Right ventricle myocardium superior (tissue), 1 donor: Measurements from ENCODE around the gene LINGO1. TPM values are rescaled to one million over a fixed set of nuclear protein-coding genes. Genes with fewer than 3 reads are reported as not detected.

Experiments
- ATAC-seq: fragments of 200-7000 bp; cut with Tn5 transposase; one replicate; pipeline ENCODE4 v1.9.1; 2020; ENCODE audit warnings: mild to moderate bottlenecking; ENCODE audit not compliant: poor library complexity
- DNase-seq: peaks from one replicate; pipeline ENCODE4 v3.0.0-alpha.2; 2020
- intact Hi-C: fragments of 100-400 bp; cut with DNase I; formaldehyde crosslinking; loops from one replicate; pipeline ENCODE4 v1.11.2; 2022
- total RNA-seq: library from RNA; stranded (reverse); fragmentation: NEBNext Ultra II Directional; extraction: Animal tissue kit (Norgen Biotek cat#: 25700); gene quantifications from one replicate; pipeline ENCODE4 v1.2.1, GENCODE V29; 2021
- donor health status: DM: no; HTN: yes; CAD: no; lungs with severe emphysema.

LINGO1 gene
- total RNA-seq, 1 donor from 2014 or later: 0.81 TPM

DNA sequence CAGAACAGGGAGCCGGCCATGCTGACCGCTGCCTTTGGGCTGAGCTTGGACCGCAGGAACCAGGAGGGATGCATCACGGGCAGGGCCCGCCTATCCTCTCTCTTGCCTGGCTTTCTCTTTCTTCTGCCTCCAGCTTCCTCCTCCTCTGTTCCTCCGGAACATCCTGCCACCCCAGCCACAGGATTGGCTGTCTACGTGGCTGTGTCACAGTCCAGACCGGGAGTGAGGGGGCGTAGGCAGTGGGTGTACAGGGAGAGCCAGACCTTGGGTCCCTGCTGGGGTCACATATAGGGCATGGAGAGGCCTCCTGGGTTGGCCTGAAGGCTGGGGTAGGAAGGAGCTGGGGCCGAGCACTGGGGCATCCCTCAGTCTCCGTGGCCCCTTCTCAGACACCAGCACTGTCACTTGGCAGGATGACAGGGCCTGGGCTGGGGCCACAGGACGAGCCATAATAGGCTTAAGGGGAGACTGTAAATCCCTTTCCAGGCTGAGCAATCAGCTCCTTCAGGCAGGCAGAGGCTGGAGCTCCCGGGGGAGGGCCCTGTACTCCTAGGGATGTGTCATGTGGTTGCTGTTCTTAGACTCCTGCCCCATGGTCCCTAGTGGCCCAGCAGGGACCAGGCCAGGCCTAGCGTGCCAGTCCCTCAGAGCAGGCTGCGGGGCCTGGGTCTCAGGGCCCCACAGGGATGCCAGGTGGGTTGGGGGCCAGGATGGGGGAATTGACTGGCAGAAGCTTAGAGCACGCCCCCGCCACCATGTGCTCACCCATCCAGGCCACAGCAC, 25.4 kb downstream of the LINGO1 start:
- DNase-seq (no peak), ATAC-seq (no peak)
- intact Hi-C loops: no loop called here

DNA sequence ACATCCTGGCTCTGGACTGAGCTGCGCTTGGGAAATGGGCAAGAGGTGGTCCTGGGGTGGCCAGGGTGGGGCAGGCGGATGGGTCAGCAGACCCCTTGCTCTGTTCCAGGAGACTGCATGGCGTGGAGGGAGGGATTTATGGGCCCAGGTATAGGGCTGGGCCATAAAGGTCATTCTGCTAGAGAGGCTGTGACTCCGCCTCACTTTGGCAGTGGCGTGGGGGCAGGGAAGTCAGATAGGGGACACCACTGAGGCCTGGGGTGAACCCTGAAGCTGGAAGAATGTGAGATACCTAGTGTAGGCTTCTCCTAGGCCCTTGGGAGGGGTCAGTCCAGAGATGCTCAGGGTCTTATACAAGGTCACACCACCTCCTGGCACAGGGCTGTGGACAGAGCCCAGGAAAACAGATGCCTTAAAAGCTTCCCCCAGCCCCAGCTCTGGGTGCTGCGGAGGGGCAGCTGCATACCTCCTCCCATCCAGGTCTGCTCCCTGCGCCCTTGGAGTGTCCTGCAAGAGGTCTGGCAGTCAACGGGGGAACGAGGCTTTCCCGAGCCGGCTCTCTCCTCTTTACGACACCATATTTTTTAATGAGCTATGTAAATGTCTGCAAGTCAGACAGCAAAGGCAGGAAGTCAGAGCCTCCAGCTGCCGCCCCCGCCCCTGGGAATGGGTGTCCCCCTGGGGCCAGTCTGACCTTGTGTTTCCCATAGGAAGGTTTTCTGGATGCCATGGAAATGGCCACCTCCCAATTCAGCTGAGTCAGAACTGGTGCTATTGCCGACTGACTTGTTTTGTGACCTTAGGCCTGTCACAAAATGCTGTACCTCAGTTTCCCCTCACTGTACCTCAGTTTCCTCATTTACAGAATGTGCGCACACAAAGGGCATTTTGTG, 26.3 kb downstream of the LINGO1 start:
- no peak for ATAC-seq
- intact Hi-C loops: no loop called here
- DNase-seq: no peak

DNA sequence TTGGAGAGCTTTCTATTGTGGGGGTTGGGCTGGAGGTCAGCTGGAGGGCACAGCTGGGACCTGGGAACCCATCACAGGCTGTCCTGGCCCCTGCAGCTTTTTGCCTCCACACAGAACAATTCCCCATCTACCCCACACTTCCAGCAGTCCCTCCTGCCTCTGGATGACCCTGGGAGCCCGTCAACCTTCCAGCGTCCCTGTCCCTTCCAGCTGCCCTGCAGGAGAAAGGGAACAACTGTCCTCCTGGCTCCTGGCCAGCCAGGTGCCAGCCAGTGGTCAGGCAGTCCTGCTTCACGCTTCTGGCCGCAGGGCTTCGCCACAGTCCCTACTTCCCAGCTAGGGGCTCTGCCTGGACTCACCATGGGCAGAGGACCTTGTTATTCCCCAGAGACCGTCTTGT, 27.2 kb downstream of the LINGO1 start:
- no peak for DNase-seq
- no peak for ATAC-seq
- intact Hi-C loops: no loop called here

DNA sequence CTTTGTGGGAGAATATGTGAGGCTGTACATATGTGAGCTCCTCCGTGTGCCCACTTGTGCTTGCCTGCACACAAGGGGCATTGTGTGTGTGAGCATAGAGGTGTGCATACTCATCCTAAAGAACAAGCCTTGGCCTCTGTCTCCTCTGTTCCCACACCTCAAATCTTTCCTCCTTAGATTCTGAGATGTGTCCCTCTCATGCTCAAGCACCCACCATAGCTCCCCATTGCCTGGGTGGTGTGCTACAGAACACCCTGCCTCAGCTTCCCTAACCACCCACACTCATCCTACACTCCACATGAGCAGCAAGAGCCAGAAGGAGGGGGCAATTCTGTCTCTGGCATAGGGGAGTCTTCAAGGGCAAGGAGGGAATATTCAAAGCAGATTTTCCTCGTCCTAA, 27.7 kb downstream of the LINGO1 start:
- DNase-seq: no peak
- no peak for ATAC-seq
- intact Hi-C loops: no loop called here

DNA sequence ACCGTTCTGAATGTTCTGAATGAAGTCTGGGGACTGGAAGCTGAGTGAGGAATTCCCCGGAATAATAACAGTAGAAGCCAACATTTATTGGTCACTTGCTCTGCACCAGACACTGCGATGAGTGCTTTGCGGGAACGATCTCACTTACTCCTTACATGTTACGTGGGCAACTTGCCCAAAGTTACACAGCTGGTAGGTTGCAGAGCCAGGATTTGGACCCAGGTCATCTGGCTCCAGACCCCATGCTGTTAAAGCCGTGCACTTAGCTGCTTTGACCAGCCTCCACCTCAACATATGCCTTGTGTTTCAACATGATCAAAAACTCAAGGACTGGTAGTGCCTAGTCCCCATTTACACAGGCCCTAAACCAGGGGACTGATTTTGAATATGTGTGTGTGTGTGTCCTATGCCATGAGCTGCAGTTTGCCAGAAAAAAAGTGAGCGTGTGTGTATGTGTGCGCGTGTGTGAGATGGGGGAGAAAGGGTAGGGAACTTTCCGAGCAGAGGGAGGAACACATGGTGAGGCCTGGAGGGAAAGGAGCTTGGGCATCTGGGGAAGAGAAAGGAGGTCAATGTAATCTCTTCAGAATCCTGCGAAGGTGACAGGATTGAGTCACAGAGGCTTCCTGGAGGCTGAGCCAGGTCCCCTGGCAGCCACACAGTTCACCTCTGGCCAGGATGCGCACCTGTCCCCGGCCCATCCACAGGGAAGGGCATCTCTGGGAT, 28.9 kb downstream of the LINGO1 start:
- DNase-seq (no peak), ATAC-seq (no peak)
- intact Hi-C loops: no loop called here

DNA sequence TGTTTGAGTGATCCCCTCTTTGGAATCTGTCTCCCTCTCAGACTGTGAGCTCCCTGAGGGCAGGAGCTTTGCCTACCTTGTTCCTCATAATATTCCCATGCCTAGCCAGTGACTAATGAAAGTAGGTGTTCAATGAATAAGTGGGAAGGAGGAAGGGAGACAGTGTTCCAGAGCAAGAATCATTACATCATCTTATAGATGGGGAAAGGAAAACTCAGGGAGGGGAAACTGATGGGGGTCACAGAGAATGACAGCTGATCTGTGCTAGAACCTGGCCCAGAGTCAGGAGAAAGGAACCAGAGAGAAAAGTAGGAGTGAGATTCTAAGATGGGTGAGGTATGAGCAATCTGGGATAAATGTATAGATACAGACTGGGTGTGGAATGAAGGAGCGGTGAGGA, 29.9 kb downstream of the LINGO1 start:
- DNase-seq (no peak), ATAC-seq (no peak)
- intact Hi-C loops: no loop called here

DNA sequence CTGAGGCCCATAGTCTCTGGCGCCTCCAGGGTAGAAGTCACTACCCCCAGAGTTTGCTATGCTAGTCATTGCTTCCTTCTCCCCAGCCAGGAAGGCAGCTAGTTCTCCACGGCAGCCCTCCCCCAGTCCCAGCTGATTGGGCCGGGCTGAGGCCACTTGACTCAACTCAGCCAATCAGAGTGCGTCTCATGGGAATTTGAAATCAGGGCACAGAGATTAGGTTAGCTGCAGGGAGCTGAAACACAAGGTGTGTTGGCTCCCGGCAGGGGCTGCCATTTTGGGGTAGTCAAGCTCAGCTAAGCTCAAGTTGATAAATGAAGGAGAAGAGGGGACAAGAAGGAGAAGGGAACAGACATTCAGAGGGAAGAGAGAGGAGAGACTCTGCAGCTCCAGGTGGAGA, 32.8 kb downstream of the LINGO1 start:
- peak; percentile 70 for ATAC-seq
- DNase-seq: peak; percentile 61
- intact Hi-C loops: no loop called here

DNA sequence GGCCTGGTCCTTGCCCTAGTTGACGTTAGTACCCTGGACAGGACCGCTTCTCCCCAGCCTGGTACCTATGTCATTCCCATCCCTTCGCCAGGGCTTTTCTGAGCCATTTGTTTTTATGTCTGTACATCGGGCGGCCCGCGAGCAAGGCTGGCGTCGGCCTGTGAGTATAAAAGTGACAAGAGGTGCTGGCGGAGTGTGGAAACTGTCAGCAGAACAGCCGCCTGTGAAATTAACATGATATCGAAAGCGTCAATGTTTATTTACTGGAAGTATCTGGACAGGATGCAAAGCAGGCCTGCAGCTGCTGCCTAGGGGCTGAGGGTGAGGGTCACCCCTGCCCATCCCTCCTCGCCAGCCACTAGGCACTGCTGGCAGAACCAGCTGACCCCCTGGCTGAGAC, 33.4 kb downstream of the LINGO1 start:
- intact Hi-C loops: no loop called here
- no peak for DNase-seq
- no peak for ATAC-seq

DNA sequence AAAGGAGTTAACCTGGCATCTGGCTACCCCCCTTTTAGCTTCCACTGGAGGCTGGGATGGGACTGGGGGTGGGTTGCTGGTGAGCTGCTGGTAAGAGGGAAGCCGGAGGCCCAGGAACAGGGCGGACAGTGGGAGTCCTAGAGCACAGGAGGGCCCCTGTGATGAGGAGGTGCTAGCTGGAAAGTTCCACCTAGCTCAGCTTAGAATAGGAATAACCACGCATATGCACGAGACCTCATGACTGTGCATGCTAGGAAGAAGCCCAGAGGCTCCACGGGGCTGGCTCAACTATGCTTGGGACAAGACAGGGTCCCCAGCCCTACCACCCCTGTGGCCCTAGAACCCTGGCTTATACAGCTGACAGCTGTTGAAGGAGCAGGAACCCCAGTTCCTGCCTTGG, 34.1 kb downstream of the LINGO1 start:
- intact Hi-C loops: no loop called here
- DNase-seq (no peak), ATAC-seq (no peak)

DNA sequence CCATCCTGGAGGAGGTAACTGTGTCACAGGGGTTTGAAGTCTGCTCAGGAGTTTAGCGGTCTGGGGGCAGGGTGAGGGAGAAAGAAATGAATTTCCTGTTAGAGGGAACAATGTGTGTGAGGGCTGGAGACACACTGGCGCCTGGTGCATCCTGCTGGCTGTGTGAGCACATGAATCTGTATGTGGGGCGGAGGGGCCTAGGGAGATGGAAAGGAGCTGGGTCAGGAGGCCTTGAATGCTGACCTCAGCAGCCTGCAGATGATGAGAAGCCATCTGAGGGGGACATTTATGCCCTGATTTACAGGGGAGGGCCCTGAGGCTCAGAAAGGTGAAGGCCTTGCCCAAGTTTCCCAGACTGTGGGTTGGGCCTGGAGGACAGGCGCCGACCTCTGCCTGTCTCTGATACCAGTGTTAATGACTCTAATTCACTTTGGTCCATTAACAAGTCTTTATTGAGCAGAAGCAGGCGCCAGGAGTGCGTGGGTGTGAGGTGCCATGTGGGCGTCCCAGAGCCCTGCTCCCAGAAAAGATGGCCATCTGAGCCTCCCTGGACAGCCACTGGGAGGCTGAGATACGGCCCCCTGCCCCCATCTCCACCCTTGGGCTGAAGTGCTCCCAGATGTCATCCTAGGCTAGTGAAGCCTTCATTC, 34.8 kb downstream of the LINGO1 start:
- ATAC-seq (no peak), DNase-seq (no peak)
- intact Hi-C loops: no loop called here

DNA sequence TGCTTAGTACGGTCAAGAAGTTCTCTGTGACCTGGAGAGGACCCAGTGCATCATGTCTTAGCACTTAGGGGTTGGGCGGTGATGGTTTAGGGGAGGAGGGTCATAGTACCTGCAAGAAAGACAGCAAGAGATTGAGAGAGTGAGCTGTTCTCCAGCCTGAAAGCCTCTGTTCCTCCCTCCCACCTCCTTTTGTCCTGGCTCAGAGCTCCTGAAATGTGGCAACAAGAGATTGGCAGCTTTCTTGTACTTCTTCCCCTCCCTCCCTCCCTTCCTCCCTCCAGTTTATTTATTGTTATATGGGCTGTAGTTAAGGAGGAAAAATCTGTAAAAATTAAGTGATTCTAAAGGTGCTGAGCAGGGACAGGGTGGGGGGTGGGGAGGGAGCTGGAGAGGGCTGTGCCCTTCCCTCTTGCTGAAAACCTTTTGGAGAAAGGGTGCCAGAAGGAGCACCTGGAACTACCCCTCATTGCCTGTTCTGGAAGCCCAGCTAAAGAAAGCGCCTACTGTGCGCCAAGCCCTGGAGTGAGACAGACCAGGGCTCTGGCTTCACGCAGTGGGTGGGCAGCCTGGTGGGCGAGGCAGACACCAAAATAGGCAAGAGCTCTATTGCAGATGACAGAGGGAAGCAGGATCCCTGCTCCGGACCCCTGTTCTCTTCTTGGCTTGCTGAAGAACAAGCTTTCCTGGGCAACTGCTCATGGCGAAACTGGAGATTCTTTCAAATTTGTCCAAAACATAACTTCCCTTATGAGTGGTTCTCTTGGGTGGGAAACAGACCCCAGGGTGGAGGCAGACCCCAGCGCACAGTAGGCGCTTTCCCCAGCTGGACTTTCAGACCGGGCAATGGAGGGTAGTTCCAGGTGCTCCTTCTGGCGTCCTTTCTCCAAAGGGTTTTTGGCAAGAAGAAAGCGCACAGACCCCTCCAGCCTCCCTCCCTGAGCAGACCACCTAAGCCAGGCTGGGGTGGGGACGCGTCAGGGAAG, 35.6 kb downstream of the LINGO1 start:
- intact Hi-C loops: no loop called here
- ATAC-seq (no peak), DNase-seq (no peak)

DNA sequence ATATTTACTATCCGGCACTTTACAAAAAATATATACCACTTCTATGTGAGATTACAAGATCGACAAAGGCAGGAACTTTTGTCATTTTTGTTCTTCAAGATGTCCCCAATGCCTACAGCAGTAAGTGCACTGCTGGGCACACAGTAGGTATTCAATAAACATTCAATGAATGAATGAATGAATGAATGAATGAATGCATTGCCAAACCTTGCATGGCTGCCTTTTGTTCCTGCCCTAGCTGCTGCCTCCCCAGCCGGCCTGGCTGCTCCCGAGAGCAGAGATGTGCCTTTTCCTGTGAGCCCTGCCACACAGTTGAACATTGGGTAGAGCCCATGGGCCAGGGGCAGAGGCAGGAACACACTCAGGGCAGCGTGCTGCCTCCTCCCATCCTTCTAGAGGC, 37.5 kb downstream of the LINGO1 start:
- ATAC-seq: no peak
- DNase-seq: no peak
- intact Hi-C loops: no loop called here

DNA sequence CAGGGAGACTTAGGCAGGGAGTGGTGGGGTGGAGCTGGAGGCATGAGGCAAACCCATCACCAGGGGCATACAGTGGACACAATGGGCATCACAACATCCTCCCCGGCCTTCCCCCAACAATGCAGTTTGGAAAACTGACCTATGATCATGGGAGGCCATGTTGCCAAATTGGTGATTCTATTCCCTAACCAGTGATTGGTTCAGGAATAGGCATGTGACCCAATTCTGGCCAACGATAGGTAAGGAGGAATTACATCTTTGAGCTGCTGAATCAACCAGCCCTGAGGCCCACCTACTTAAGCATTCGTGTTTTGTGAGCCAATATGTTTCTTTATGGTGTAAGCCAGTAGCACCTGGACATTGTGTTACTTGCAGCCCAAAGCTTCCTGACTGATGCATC, 40.0 kb downstream of the LINGO1 start:
- DNase-seq (no peak), ATAC-seq (no peak)
- intact Hi-C loops: no loop called here

DNA sequence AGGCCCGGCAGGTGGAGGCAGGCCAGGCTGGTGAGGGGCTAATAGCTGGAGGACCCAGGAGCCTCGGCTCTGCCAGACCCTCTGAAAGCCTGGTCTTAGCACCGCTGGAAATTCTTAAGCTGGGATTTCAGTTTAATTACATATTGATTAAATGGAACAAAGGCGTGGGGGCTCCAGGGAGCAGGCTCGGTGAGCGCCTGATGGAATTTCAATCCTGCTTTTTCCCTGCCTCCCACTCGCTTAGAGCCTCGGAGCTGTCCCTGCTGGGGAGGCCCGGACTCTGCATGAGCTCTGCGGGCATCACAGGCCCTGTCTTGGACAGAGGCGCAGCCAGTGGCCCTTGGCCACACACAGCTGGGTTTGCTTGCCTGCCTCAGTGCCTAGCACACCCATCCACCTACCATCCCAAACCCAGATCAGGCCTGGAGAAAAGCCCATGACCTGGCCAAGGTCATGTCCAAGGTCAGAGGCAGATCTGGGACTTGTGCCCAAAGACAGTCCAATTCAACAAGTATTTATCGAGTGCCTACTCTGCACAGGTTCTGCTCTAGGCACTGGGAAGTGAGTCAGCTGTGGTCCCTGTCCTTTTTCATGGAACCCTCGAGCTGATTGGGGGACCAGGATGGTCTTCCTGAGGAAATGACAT, 40.6 kb downstream of the LINGO1 start:
- ATAC-seq (no peak), DNase-seq (no peak)
- intact Hi-C loops: no loop called here

DNA sequence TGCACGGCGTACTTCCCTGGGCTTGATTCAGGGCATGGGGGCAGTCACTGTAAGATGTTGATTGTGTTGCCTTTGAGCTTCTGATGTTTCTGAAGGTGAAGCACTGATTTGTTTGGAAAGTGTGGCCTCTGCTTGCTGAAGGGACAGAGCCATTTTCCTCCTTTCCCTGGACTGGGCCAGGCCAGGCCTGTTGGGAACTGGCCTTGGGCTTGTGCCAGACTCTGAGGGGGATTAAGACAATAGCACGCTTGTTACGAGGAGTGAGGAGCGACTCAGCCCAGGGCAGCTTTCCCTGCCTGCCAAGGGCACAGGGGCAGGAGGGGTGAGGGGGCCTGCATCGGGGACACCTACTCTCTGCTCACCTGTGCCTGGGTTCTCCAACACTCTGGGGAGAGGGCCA, 42.9 kb downstream of the LINGO1 start:
- intact Hi-C loops: no loop called here
- no peak for ATAC-seq
- no peak for DNase-seq

DNA sequence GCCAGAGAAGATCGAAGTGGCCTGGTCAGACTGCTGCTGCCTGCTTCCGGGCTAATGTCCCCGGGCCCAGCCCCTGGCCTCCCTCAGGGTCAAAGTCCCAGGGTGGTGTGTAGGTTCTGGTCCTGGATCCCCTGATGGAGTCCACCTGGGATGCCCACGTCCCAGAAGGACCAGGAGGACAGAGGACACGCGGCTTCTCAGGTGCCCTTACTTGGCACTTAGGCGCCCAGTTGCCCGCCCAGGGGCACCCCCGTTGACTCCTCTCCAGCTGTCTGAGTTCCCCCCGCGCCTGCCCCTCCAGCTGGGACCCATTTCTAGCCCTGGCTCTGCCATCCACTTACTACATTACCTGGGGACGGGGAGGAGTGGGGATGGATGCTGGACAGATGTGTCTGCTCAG, 44.6 kb downstream of the LINGO1 start:
- intact Hi-C loops: no loop called here
- ATAC-seq (no peak), DNase-seq (no peak)

DNA sequence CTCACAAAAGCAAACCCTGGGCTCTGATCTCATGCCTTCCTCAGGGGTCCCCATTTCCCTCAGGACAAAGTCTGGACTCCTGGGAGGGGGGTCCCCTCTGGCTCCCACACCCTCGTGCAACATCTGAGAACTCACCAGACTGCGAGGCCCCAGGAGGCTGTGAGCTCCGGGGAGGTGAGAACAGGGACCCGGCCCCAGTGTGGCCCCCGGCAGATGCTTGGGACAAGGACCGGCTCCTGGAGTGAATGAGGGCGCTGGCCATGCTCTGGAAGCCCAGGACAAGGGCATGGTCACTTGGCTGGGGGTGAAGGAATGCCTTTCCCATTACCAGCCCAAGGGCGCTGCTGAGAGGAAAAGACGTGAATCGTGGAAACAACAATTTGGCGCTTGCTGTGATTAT, 48.0 kb downstream of the LINGO1 start:
- DNase-seq (no peak), ATAC-seq (no peak)
- intact Hi-C loops: no loop called here

DNA sequence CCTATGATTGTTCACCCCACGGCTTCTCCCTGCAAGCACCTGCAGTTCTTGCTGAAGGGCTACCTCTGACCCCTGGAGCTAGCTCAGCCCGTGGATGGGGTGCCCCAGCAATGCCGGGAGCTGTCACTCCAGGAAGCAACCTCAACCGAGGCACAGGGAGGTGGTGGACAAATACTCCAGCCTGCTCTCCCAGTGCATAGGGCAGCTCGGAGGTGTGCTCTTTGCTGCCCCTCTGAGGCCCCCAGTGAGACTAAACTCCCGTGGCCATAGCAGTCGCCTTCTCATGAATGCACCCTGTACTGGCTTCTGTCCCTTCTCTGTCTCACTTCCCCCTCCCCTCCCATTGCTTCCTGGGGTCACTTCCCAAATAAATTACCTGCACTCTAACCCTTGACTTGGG, 48.5 kb downstream of the LINGO1 start:
- DNase-seq (no peak), ATAC-seq (peak; percentile 30)
- intact Hi-C loops: no loop called here
